GM21423 (cell line): ENCODE data around the gene FEN1.

Experiments used
- ATAC-seq: cut with Tn5 transposase; IDR thresholded peaks from one replicate; pipeline ENCODE4 v1.9.1; 2021; ENCODE audit warnings: mild to moderate bottlenecking, moderate library complexity; ENCODE audit not compliant: unreplicated experiment

The FEN1 gene

GRCh38 chr11:61838501-61838900 lies 45.8 kb downstream of the FEN1 start:
- ATAC-seq = no peak

GRCh38 chr11:61838921-61839320 lies 46.2 kb downstream of the FEN1 start:
- ATAC-seq = no peak

GRCh38 chr11:61839742-61840141 lies 47.0 kb downstream of the FEN1 start:
- ATAC-seq = no peak

GRCh38 chr11:61840371-61840770 lies 47.7 kb downstream of the FEN1 start:
- no peak for ATAC-seq

GRCh38 chr11:61841636-61842527 lies 49.2 kb downstream of the FEN1 start:
- ATAC-seq = no peak

- no peak for ATAC-seq
These were observed 49.8 kb downstream of the FEN1 start for GRCh38 chr11:61842528-61842820.

GRCh38 chr11:61844909-61845565 lies 52.3 kb downstream of the FEN1 start:
- no peak for ATAC-seq

- no peak for ATAC-seq
These were observed 53.8 kb downstream of the FEN1 start for GRCh38 chr11:61846362-61847020.
